HepG2 (cell line): ENCODE measurements around the gene ATAD3C. TPM values are rescaled to one million over a fixed set of nuclear protein-coding genes. Genes with fewer than 3 reads are reported as not detected.
A peak's percentile ranks its signal among the peaks of the same experiment; 100 is the strongest.

Experiments
- ATF7-NPFF ChIP-seq: sonication (generic); formaldehyde crosslinking; IDR thresholded peaks from 2 replicates; pipeline ENCODE4 v1.8.1; 2023; ENCODE audit warnings: mild to moderate bottlenecking, low read depth, missing genetic modification reagents, moderate library complexity
- CCDC6 ChIP-seq: sonication (generic); formaldehyde crosslinking; IDR thresholded peaks from 2 replicates; pipeline ENCODE4 v1.8.1; 2022; ENCODE audit warnings: mild to moderate bottlenecking, missing genetic modification reagents, moderate library complexity
- CREB1 ChIP-seq, 2 experiments: fragments of 450-650 bp in 1 of 2; IDR thresholded peaks; 2 replicates each; pipeline ENCODE4 v1.6.1; 2016 to 2017; ENCODE audit warnings: control low read depth in 1 of 2, mild to moderate bottlenecking in 1 of 2, missing compliant biosample characterization in 1 of 2, missing genetic modification characterization in 1 of 2
- HMGA1 ChIP-seq: sonication (generic); formaldehyde crosslinking; conservative IDR thresholded peaks from 2 replicates; pipeline ENCODE4 v1.4.0; 2020; ENCODE audit warnings: missing genetic modification reagents
- JUN ChIP-seq: sonication (generic); formaldehyde crosslinking; IDR thresholded peaks from 2 replicates; pipeline ENCODE4 v1.4.0; 2020; ENCODE audit warnings: mild to moderate bottlenecking, missing genetic modification reagents
- MED13 ChIP-seq: sonication (generic); formaldehyde crosslinking; IDR thresholded peaks from 2 replicates; pipeline ENCODE4 v1.5.0; 2020; ENCODE audit warnings: missing genetic modification reagents
- NFE2 ChIP-seq: sonication (generic); formaldehyde crosslinking; IDR thresholded peaks from 2 replicates; pipeline ENCODE4 v1.4.0; 2020; ENCODE audit warnings: missing genetic modification reagents
- RARA ChIP-seq: IDR thresholded peaks from 2 replicates; pipeline ENCODE4 v1.6.1; 2016; ENCODE audit warnings: missing genetic modification reagents, missing compliant biosample characterization
- SAFB2 ChIP-seq: sonication (generic); formaldehyde crosslinking; IDR thresholded peaks from 2 replicates; pipeline ENCODE4 v1.5.1; 2020; ENCODE audit warnings: missing genetic modification reagents, low read depth, mild to moderate bottlenecking, borderline replicate concordance
- SIX4 ChIP-seq: sonication (generic); formaldehyde crosslinking; IDR thresholded peaks from 2 replicates; pipeline ENCODE4 v1.4.0; 2020; ENCODE audit warnings: missing genetic modification reagents
- SMAD3 ChIP-seq: sonication (generic); formaldehyde crosslinking; IDR thresholded peaks from 2 replicates; pipeline ENCODE4 v1.4.0; 2020; ENCODE audit warnings: missing genetic modification reagents
- ZBTB42 ChIP-seq: sonication (generic); formaldehyde crosslinking; IDR thresholded peaks from 2 replicates; pipeline ENCODE4 v1.5.0; 2020; ENCODE audit warnings: mild to moderate bottlenecking, missing genetic modification reagents
- ZNF160 ChIP-seq: sonication (generic); formaldehyde crosslinking; IDR thresholded peaks from 2 replicates; pipeline ENCODE4 v1.8.0; 2022; ENCODE audit warnings: mild to moderate bottlenecking, inconsistent platforms, missing genetic modification reagents
- ZNF180 ChIP-seq: sonication (generic); formaldehyde crosslinking; IDR thresholded peaks from 2 replicates; pipeline ENCODE4 v1.4.0; 2020; ENCODE audit warnings: low read depth, missing genetic modification reagents, borderline replicate concordance
- ZNF296 ChIP-seq: sonication (generic); formaldehyde crosslinking; conservative IDR thresholded peaks from 2 replicates; pipeline ENCODE4 v1.5.0; 2020; ENCODE audit warnings: mild to moderate bottlenecking, missing genetic modification reagents
- ZNF558 ChIP-seq: sonication (generic); formaldehyde crosslinking; IDR thresholded peaks from 2 replicates; pipeline ENCODE4 v1.9.0; 2022; ENCODE audit warnings: mild to moderate bottlenecking, missing genetic modification reagents, borderline replicate concordance
- ZNF572 ChIP-seq: sonication (generic); formaldehyde crosslinking; IDR thresholded peaks from 2 replicates; pipeline ENCODE4 v1.5.1; 2020; ENCODE audit warnings: mild to moderate bottlenecking, missing genetic modification reagents
- ZNF616 ChIP-seq: sonication (generic); formaldehyde crosslinking; IDR thresholded peaks from 2 replicates; pipeline ENCODE4 v1.5.0; 2020; ENCODE audit warnings: low read depth, mild to moderate bottlenecking, missing genetic modification reagents
- ZNF777 ChIP-seq: sonication (generic); formaldehyde crosslinking; IDR thresholded peaks from 2 replicates; pipeline ENCODE4 v1.4.0; 2020; ENCODE audit warnings: missing genetic modification reagents
- ZNF780A ChIP-seq: sonication (generic); formaldehyde crosslinking; IDR thresholded peaks from 2 replicates; pipeline ENCODE4 v1.8.0; 2022; ENCODE audit warnings: mild to moderate bottlenecking, missing genetic modification reagents, moderate library complexity
- polyA plus RNA-seq, 8 experiments: library from polyadenylated mRNA; depleted of rRNA in 3 of 8; stranded (reverse) in 7 of 8; unstranded in 1 of 8; fragments of >200 nt; fragmentation: Illumina TruSeq in 4 of 8; extraction: Trizol in 4 of 8; gene quantifications; 2 replicates each; pipeline versions ENCODE4 v1.2.1 to v1.2.3, GENCODE V29; 2011 to 2016; ENCODE audit warnings: low read depth in 4 of 8, missing spikeins in 1 of 8, mixed read lengths in 1 of 8; ENCODE audit not compliant: insufficient read depth in 1 of 8
- total RNA-seq, 5 experiments: library from RNA; depleted of rRNA; stranded (reverse); fragments of >200 nt; fragmentation: Illumina TruSeq; extraction: Trizol; gene quantifications; 2 replicates each; pipeline ENCODE4 v1.2.3, GENCODE V29; 2016; ENCODE audit warnings: low read depth in 1 of 5
- TF ChIP-seq, protein P1 (sequence below): sonication (generic); formaldehyde crosslinking; IDR thresholded peaks from 2 replicates; pipeline ENCODE4 v1.4.0; 2020; ENCODE audit warnings: mild to moderate bottlenecking, low read depth, missing genetic modification reagents
- TF ChIP-seq, protein P2 (sequence below): sonication (generic); formaldehyde crosslinking; IDR thresholded peaks from 2 replicates; pipeline ENCODE4 v1.8.0; 2023; ENCODE audit warnings: mild to moderate bottlenecking, missing genetic modification reagents
- TF ChIP-seq, protein P3 (sequence below): sonication (generic); formaldehyde crosslinking; conservative IDR thresholded peaks from 2 replicates; pipeline ENCODE4 v1.5.0; 2020; ENCODE audit warnings: missing genetic modification reagents
- TF ChIP-seq, protein P4 (sequence below): sonication (generic); formaldehyde crosslinking; IDR thresholded peaks from 2 replicates; pipeline ENCODE4 v1.4.0; 2020; ENCODE audit warnings: missing genetic modification reagents

ATAD3C gene
- total and polyA plus RNA-seq, 2 of the 13 experiments (the other 11 are each of a cell fraction or from before 2014, with no cell fraction given), result 2.4 to 3.2 TPM

DNA sequence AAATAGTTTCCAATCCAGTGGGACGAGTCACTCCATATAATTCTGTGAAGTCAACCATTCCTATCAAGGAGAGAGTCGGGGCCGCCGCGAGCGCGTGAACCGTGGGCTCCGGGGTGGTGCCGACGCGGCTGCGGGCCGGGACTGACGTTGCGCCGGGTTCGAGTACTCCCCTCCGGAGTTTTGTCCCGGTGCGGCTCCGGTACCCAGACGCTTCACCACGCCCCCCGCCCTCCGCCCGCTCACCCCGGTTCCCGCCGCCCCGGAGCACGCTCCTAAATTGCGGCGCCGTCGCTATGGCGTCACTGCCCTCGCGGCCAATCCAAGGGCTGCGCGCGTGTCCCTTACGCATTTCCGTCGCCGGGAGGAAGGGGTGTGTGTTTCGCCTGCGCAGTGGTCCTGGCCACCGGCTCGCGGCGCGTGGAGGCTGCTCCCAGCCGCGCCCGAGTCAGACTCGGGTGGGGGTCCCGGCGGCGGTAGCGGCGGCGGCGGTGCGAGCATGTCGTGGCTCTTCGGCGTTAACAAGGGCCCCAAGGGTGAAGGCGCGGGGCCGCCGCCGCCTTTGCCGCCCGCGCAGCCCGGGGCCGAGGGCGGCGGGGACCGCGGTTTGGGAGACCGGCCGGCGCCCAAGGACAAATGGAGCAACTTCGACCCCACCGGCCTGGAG is 22.0 kb downstream of the ATAD3C start, which contains the start of gene ATAD3B (continued):
- TF ChIP-seq, protein P1, sequence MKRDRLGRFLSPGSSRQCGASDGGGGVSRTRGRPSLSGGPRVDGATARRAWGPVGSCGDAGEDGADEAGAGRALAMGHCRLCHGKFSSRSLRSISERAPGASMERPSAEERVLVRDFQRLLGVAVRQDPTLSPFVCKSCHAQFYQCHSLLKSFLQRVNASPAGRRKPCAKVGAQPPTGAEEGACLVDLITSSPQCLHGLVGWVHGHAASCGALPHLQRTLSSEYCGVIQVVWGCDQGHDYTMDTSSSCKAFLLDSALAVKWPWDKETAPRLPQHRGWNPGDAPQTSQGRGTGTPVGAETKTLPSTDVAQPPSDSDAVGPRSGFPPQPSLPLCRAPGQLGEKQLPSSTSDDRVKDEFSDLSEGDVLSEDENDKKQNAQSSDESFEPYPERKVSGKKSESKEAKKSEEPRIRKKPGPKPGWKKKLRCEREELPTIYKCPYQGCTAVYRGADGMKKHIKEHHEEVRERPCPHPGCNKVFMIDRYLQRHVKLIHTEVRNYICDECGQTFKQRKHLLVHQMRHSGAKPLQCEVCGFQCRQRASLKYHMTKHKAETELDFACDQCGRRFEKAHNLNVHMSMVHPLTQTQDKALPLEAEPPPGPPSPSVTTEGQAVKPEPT, result no peak
- TF ChIP-seq SAFB2, result no peak
- TF ChIP-seq ZNF558 (CRISPR knock-in tag), result no peak
- TF ChIP-seq ZNF777 (CRISPR knock-in tag), result peak; percentile 51; the same call in 1 of the 2 replicates
- TF ChIP-seq, protein P2, sequence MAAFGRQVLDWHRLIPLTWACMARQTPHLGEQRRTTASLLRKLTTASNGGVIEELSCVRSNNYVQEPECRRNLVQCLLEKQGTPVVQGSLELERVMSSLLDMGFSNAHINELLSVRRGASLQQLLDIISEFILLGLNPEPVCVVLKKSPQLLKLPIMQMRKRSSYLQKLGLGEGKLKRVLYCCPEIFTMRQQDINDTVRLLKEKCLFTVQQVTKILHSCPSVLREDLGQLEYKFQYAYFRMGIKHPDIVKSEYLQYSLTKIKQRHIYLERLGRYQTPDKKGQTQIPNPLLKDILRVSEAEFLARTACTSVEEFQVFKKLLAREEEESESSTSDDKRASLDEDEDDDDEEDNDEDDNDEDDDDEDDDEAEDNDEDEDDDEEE, result no peak
- TF ChIP-seq CCDC6 (CRISPR knock-in tag), result 0 out of 2 replicates have a peak, but pooled peaks have one; percentile 33
- TF ChIP-seq RARA (CRISPR knock-in tag), result 0 out of 2 replicates have a peak, but pooled peaks have one; percentile 31
- TF ChIP-seq ZNF572 (CRISPR knock-in tag), result no peak
- no peak for TF ChIP-seq MED13 (CRISPR knock-in tag)
- TF ChIP-seq NFE2 (CRISPR knock-in tag), result no peak
- no peak for TF ChIP-seq ZNF296 (CRISPR knock-in tag)
- no peak for TF ChIP-seq ZNF780A (CRISPR knock-in tag)
- TF ChIP-seq ZBTB42 (CRISPR knock-in tag), result no peak
- peak; percentile 96 for TF ChIP-seq CREB1 (IDR thresholded peaks at IDR 0.05)
- TF ChIP-seq CREB1 (CRISPR knock-in tag; IDR thresholded peaks at IDR 0.05), result peak; percentile 98
- no peak for TF ChIP-seq ZNF616 (CRISPR knock-in tag)
- TF ChIP-seq HMGA1 (CRISPR knock-in tag), result no peak
- no peak for TF ChIP-seq ZNF180
- TF ChIP-seq JUN (CRISPR knock-in tag), result no peak
- TF ChIP-seq ZNF160, result 0 out of 2 replicates have a peak, but pooled peaks have one; percentile 36
- TF ChIP-seq, protein P3, sequence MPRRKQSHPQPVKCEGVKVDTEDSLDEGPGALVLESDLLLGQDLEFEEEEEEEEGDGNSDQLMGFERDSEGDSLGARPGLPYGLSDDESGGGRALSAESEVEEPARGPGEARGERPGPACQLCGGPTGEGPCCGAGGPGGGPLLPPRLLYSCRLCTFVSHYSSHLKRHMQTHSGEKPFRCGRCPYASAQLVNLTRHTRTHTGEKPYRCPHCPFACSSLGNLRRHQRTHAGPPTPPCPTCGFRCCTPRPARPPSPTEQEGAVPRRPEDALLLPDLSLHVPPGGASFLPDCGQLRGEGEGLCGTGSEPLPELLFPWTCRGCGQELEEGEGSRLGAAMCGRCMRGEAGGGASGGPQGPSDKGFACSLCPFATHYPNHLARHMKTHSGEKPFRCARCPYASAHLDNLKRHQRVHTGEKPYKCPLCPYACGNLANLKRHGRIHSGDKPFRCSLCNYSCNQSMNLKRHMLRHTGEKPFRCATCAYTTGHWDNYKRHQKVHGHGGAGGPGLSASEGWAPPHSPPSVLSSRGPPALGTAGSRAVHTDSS (CRISPR knock-in tag), result no peak
- TF ChIP-seq SMAD3 (CRISPR knock-in tag), result no peak
- no peak for TF ChIP-seq ATF7-NPFF
- TF ChIP-seq, protein P4, sequence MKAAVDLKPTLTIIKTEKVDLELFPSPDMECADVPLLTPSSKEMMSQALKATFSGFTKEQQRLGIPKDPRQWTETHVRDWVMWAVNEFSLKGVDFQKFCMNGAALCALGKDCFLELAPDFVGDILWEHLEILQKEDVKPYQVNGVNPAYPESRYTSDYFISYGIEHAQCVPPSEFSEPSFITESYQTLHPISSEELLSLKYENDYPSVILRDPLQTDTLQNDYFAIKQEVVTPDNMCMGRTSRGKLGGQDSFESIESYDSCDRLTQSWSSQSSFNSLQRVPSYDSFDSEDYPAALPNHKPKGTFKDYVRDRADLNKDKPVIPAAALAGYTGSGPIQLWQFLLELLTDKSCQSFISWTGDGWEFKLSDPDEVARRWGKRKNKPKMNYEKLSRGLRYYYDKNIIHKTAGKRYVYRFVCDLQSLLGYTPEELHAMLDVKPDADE, result no peak
- TF ChIP-seq SIX4 (CRISPR knock-in tag), result no peak
